Omental fat pad (tissue), 4 donors: ENCODE results near the gene C19orf25. TPM values are rescaled to one million over a fixed set of nuclear protein-coding genes. Genes with fewer than 3 reads are reported as not detected.

Experiments used
- ATAC-seq: fragments of 150-250 bp; one replicate; pipeline ENCODE4 v1.9.1; 2016; ENCODE audit warnings: mild to moderate bottlenecking, moderate library complexity; ENCODE audit not compliant: low FRiP score
- DNase-seq: peaks from one replicate; pipeline ENCODE4 v3.0.0-alpha.2; 2019; ENCODE audit warnings: low spot score
- total RNA-seq, 4 donors: library from RNA; depleted of rRNA; stranded (reverse); fragments of >200 nt; gene quantifications; one replicate each; pipeline ENCODE4 v1.1.0, GENCODE V29; 2016
- TF ChIP-seq, protein P1 (sequence below), 3 donors: fragments of 450-650 bp; IDR thresholded peaks; one replicate each; pipeline ENCODE4 v1.5.1; 2016 to 2017; ENCODE audit warnings: antibody characterized with exemption in 3 of 3, mild to moderate bottlenecking in 3 of 3, moderate library complexity in 2 of 3

C19orf25 gene
- total RNA-seq, 4 donors from 2014 or later: 17.6 to 26.2 (median 20.6) TPM

DNA sequence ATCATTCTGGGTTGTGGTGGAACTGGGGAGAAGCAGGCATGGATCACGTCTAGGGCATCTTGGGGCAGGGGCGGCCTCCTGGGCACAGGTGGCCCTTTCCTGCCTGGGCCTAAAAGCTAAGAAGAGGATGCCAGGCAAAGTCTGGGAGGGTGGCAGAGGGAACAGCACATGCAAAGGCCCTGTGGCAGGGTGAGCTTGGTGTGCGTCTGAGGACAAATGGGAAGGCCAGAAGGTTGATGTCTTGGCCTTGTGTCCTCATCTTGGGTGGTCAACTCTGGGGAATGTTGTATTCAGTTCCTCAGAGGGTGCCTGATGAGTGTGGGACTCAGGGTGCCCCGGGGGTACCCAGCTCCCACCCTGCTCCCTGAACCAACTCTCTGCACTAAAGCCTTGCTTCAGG, 39.5 kb upstream of the C19orf25 start:
- TF ChIP-seq, protein P1, sequence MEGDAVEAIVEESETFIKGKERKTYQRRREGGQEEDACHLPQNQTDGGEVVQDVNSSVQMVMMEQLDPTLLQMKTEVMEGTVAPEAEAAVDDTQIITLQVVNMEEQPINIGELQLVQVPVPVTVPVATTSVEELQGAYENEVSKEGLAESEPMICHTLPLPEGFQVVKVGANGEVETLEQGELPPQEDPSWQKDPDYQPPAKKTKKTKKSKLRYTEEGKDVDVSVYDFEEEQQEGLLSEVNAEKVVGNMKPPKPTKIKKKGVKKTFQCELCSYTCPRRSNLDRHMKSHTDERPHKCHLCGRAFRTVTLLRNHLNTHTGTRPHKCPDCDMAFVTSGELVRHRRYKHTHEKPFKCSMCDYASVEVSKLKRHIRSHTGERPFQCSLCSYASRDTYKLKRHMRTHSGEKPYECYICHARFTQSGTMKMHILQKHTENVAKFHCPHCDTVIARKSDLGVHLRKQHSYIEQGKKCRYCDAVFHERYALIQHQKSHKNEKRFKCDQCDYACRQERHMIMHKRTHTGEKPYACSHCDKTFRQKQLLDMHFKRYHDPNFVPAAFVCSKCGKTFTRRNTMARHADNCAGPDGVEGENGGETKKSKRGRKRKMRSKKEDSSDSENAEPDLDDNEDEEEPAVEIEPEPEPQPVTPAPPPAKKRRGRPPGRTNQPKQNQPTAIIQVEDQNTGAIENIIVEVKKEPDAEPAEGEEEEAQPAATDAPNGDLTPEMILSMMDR (IDR thresholded peaks at IDR 0.05): no peak
- no peak for ATAC-seq
- DNase-seq: no peak

DNA sequence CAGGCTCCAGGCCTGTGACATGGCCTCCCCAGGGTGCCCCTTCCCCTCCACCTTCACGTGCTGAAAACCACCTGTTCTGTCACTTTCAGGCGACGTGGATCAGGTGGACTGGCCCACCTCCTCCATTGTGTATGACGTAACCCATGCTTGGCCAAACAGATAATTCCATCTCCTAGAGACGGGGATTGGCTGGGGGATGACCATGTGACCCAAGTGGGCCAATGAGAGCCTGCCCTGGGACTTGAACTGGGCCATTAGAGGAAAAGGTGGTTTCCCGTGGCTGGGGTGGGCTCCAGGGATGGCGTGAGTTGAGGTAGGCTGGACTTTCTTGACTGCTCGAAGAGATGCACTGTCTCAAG, 37.4 kb upstream of the C19orf25 start:
- DNase-seq (no peak), ATAC-seq (no peak)
- TF ChIP-seq, protein P1 (IDR thresholded peaks at IDR 0.05): no peak

DNA sequence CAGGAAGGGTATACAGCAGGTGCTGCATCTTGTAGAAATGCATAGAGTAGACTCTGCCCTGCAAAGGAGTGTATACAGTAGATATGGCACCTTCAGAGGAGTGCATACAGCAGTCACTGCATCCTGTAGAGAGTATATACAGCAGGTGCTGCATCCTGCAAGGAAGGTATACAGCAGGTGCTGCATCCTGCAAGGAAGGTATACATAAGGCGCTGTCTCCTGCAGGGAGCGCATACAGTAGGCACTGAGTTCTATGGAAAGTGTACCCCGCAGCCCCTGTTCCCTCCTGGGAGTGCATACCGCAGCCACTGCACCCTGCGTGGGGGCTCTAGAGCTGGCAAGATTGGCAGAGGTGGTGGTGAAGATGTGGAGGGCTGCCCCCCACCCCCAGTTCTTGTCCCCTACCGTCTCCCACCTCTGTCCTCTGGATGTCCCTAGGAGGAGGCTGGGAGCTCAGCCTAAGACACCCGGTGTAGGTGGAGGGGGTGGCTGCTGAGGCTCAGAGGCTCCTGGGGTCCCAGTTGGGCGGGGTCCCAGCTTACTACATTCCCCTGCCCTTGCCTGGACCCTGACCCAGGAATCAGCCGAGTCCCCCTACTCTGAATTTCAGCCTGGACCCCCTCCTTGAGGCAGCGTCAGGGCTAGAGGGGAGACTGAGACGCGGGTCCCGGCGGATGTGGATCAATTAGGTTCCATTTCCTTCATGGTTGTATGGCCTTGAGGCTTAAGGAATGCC, 36.1 kb upstream of the C19orf25 start:
- ATAC-seq (no peak), DNase-seq (no peak)
- TF ChIP-seq, protein P1 (IDR thresholded peaks at IDR 0.05): no peak

DNA sequence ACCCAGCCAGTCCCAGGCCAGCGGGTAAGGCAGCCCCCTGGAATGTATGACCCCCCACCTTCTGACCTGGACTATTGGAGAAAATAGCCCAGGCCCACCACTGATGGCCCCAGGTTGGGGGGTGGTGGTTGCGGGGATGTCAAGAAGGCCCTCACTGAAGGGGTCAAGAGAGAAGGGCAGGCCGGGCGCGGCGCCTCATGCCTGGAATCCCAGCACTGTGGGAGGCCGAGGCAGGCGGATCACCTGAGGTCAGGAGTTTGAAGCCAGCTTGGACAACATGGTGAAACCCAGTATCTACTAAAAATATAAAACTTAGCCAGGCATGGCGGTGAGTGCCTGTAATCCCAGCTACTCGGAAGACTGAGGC, 35.3 kb upstream of the C19orf25 start:
- TF ChIP-seq, protein P1 (IDR thresholded peaks at IDR 0.05): no peak
- ATAC-seq (no peak), DNase-seq (no peak)

DNA sequence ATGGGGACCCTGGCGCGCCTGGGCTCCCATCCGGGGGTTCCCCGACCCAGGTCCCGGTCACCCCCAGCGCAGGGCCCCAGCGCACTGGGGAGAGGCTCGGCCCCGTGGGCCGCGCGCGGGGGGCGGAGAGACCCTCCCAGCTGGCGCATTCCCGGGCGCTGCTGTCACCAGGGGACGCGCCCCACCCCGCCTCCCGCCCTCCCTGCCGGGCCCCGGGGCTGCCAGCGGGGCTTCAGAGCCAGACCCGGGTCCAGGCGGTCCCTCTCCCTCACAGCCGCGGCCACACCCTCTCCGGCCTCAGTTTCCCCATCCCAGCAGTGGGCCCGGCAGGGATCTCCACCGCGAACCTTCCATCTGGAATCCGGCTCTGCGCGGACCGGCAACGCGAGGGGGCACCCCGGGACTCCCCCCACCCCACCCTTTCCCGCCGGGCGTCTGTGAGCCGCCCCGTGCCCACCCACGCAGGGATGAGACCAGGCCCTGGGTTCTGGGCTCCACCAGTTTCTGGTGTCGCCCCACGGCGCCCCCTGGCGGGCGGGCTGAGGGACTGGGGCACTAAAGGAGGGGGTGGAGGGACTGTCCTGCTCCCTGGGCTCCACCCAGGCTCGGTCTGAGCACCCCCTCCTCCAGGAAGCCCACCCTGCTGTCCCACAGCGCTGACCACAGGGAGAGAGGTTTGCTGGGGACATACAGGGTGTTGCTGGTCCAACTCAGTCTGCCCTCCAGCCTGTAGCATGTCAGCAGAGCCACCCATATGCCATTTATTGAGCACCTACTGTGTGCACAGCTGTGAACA, 34.7 kb upstream of the C19orf25 start:
- DNase-seq (no peak), ATAC-seq (peak; percentile 11)
- TF ChIP-seq, protein P1 (IDR thresholded peaks at IDR 0.05): no peak

DNA sequence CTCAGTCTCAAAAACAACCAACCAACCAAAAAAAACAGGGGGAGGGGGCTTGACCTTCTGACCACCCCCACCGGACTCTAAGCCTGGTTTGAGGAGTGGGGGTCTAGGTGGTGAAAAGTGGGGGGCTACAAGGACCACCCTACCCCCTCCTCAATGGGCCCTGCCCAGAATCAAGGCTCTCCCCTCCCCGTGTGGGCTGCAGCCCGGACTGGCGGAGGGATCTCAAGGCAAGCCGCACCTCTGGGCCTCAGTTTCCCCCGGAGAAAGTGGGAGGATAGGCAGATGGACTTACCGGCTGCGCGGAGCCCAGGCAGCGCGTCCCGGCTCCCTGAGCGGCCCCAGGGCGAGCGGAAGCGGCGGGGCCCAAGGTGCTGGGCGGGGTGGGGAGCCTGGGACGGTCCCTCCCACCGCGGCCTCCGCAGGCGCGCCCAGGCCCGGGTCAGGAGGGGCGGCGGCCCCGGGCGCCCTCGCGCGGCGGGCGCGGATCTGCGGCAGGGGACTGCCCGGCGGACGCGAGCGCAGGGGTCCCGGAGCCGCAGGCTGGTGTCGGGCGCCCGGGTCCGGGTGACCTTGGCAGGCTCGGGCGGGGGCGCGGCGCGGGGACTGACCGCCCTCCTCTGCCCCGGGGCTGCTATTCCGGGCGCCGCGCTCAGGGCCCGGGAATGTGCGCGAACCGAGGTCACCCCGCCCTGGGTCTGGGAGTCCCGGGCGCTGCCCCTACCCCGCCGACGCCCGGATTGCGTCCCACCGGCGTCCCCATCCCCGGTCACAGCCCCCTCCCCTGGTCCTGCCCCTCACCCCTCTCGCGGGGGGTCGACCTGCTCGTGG, 33.9 kb upstream of the C19orf25 start, which contains the start of gene ADAMTSL5:
Gene ADAMTSL5, minus strand, starts transcription at position 349 of the 828 bp plus-strand sequence. CDS start 2,076 bp downstream, outside the sequence.
- TF ChIP-seq, protein P1 (IDR thresholded peaks at IDR 0.05): no peak
- no peak for DNase-seq
- ATAC-seq: peak; percentile 24
